Mucosa of stomach (tissue), 1 donor: Measurements from ENCODE around the gene APOBEC3H.

Source experiments
- H3K27me3 ChIP-seq: one replicate; pipeline ENCODE4 v1.7.0; 2013; ENCODE audit warnings: mild to moderate bottlenecking, low read length; ENCODE audit not compliant: control insufficient read depth, insufficient read depth
- H3K36me3 ChIP-seq: one replicate; pipeline ENCODE4 v1.7.0; 2013; ENCODE audit warnings: low read length; ENCODE audit not compliant: control insufficient read depth, insufficient read depth
- H3K4me1 ChIP-seq: one replicate; pipeline ENCODE4 v1.7.0; 2013; ENCODE audit warnings: mild to moderate bottlenecking, low read length; ENCODE audit not compliant: control insufficient read depth, insufficient read depth
- H3K4me3 ChIP-seq: one replicate; pipeline ENCODE4 v1.7.0; 2013; ENCODE audit warnings: low read length
- H3K9ac ChIP-seq: one replicate; pipeline ENCODE4 v1.7.0; 2013; ENCODE audit warnings: mild to moderate bottlenecking, low read length, moderate library complexity
- H3K9me3 ChIP-seq: one replicate; pipeline ENCODE4 v1.7.0; 2013; ENCODE audit warnings: mild to moderate bottlenecking, low read length, moderate library complexity; ENCODE audit not compliant: control insufficient read depth
- donor health status: Pancreatic carcinoma.

Gene APOBEC3H

GRCh38 chr22:39087098-39087497, 9.9 kb upstream of the APOBEC3H start:
- Histone ChIP-seq H3K36me3 (no peaks in the 10 kb centered on the region), H3K9ac (no peak overlapping the region), H3K4me1 (no peaks in the 10 kb centered on the region), H3K4me3 (no peak overlapping the region), H3K9me3 (no peaks in the 10 kb centered on the region), H3K27me3 (peaks cover 10% of the 10 kb centered on the region)

DNA sequence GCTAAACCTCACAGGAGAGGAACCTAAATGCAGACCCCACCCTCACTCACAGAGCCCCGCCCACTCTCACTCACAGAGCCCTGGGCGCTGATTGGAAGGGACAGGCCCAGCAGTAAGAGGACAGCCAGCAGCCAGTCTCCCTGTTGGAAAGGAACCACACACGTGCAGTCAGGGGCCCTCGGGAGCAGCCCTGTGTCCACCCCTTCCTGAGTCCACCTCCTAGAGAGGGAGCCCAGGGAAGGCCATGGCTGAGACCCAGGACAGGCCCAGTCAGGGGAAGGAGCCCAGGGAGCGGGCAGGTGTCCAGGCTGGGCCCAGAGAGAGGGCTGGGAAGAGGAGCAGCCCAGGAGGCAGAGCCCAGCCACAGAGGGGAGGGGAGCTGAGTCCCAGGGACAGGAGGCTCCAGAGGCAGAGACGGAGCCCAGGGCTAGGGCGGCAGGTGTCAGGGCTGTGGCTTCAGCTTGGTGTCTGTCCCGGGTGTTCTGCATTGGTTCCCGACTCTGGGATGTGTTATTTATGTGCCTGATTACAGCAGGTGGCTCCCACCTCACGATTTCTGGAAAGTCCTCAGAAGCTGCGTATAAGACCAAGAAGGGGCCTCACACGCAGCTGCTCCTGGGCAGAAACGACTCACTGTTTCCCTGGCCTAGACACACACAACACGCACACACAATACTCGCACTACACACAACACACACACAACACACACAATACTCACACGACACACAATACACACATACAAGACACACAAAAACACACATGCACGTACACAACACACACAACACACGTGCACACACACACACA, 9.0 kb upstream of the APOBEC3H start:
- H3K36me3 ChIP-seq: no peaks in the 10 kb centered on the region
- peaks cover 11% of the 10 kb centered on the region for H3K27me3 ChIP-seq
- no peaks in the 10 kb centered on the region for H3K9me3 ChIP-seq
- no peaks in the 10 kb centered on the region for H3K4me1 ChIP-seq
- no peak overlapping the region for H3K9ac ChIP-seq
- H3K4me3 ChIP-seq: no peak overlapping the region

DNA sequence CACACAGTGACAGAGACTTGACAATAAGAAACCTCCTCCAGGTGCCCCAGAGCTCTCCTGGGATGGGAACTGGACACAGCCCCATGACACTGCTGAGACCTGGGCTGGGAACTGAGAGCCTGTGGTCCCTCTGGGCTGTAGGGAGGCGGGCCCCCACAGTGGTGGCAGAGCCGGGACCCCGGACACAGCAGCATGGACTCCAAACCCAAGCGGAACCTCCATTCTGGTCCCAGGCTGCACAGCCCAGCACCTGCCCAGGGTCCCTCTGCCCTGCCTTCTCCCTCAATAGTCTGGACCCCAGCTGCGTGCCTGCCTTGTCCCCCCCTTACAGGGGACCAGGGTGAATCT, 8.4 kb upstream of the APOBEC3H start:
- Histone ChIP-seq H3K4me1 (no peaks in the 10 kb centered on the region), H3K9me3 (no peaks in the 10 kb centered on the region), H3K9ac (no peak overlapping the region), H3K36me3 (no peaks in the 10 kb centered on the region), H3K27me3 (peaks cover 11% of the 10 kb centered on the region), H3K4me3 (no peak overlapping the region)

GRCh38 chr22:39089928-39090327, 7.1 kb upstream of the APOBEC3H start:
- Histone ChIP-seq H3K27me3 (peaks cover 11% of the 10 kb centered on the region), H3K4me1 (no peaks in the 10 kb centered on the region), H3K9ac (no peak overlapping the region), H3K9me3 (no peaks in the 10 kb centered on the region), H3K36me3 (no peaks in the 10 kb centered on the region), H3K4me3 (no peak overlapping the region)

GRCh38 chr22:39090426-39091064, 6.5 kb upstream of the APOBEC3H start:
- H3K4me3 ChIP-seq: no peak overlapping the region
- no peak overlapping the region for H3K9ac ChIP-seq
- no peaks in the 10 kb centered on the region for H3K4me1 ChIP-seq
- H3K27me3 ChIP-seq: peaks cover 11% of the 10 kb centered on the region
- no peaks in the 10 kb centered on the region for H3K9me3 ChIP-seq
- H3K36me3 ChIP-seq: no peaks in the 10 kb centered on the region

- Histone ChIP-seq H3K27me3 (peaks cover 11% of the 10 kb centered on the region), H3K4me1 (no peaks in the 10 kb centered on the region), H3K4me3 (no peak overlapping the region), H3K9ac (no peak overlapping the region), H3K9me3 (no peaks in the 10 kb centered on the region), H3K36me3 (no peaks in the 10 kb centered on the region)
Measured at GRCh38 chr22:39091126-39092081, 5.6 kb upstream of the APOBEC3H start.

DNA sequence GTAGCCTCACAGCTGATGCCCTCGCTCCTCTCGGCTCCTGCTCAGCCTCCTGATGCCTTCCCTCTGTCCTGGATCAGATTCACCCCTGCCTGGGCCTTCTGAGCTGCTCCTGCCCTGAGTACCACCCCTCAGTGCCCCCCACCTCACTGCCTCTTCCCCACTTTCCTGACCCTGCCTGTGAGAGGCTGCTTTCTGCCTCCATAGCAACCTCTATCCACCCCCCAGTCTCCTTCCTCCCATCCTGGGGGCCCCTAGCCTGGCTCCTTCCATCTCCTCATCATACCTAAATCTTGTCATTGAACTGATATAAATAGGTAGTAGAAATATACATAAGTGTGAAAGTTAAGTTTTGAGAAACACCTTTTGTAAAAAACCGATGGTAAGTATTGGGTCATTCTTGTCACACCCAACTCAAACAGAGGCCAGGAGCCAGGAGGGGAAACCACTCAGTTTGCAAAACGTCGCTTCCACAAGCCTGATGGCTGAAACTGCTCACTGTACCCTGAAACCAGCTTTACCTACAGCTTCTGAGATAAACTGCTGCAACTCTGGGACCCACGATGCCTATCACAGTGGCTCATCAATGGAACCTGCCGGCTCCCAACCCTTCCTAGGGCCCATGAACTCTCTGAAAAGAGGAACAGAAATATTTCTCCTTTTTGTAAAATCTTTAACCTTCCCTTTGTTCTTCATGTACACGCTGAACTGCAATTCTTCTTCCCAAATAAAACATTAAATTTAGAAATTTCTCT, 4.8 kb upstream of the APOBEC3H start:
- Histone ChIP-seq H3K4me3 (no peak overlapping the region), H3K36me3 (no peaks in the 10 kb centered on the region), H3K9ac (no peak overlapping the region), H3K9me3 (no peaks in the 10 kb centered on the region), H3K27me3 (peaks cover 11% of the 10 kb centered on the region), H3K4me1 (peaks cover 2% of the 10 kb centered on the region)

DNA sequence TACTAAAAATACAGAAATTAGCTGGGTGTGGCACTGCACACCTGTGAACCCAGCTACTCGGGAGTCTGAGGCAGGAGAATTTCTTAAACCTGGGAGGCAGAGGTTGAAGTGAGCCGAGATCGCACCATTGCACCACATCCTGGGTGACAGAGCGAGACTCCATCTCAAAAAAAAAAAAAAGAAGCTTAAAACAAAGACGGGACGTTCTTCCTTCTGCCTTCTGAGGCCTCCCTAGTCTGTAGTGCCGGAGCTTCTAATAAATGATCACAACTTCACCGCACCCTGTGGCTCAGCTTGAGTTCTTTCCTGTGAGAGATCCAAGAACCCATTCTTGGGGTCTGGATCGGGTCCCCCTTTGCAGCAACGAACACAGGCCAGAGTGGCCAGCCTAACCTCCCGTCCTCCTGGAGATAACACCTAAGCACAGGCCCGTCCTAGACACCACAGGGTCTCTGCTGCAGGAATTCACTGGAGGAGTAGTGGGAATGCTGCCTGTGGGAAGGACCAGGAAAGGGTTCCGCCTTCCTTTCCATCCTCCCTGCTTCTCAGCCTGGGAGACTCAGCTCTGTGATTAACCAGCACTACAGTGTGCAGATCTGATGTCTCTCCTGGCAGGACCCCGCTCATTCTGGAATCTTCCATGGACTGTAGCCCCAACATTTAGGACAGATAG, 2.2 kb upstream of the APOBEC3H start:
- Histone ChIP-seq H3K4me3 (no peak overlapping the region), H3K9ac (no peak overlapping the region), H3K4me1 (peaks cover 5% of the 10 kb centered on the region), H3K36me3 (no peaks in the 10 kb centered on the region), H3K9me3 (no peaks in the 10 kb centered on the region), H3K27me3 (peaks cover 11% of the 10 kb centered on the region)

GRCh38 chr22:39095971-39096370, 1.1 kb upstream of the APOBEC3H start:
- peaks cover 5% of the 10 kb centered on the region for H3K4me1 ChIP-seq
- peaks cover 5% of the 10 kb centered on the region for H3K27me3 ChIP-seq
- no peaks in the 10 kb centered on the region for H3K9me3 ChIP-seq
- no peaks in the 10 kb centered on the region for H3K36me3 ChIP-seq
- H3K9ac ChIP-seq: no peak overlapping the region
- H3K4me3 ChIP-seq: no peak overlapping the region

DNA sequence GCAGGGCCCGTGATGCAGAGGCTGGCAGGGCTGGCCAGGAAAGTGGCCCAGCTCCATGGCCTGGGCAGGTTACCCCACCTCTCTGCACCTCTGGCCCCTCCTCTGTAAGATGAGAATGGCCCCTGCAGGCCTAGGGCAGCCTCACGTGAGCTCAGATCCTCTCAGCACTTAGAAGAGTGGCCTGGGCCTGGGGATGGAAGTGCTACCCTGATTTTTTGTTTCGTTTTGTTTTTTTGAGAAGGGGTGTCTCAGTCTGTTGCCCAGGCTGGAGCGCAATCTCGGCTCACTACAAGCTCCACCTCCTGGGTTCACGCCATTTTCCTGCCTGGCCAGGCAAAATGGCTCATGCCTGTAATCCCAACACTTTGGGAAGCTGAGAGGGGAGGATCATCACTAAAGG, 982 bp downstream of the APOBEC3H start:
- no peaks in the 10 kb centered on the region for H3K36me3 ChIP-seq
- H3K4me3 ChIP-seq: no peak overlapping the region
- H3K9me3 ChIP-seq: no peaks in the 10 kb centered on the region
- H3K4me1 ChIP-seq: peaks cover 5% of the 10 kb centered on the region
- H3K27me3 ChIP-seq: no peaks in the 10 kb centered on the region
- H3K9ac ChIP-seq: no peak overlapping the region

GRCh38 chr22:39098576-39098975, 1.5 kb downstream of the APOBEC3H start:
- H3K9me3 ChIP-seq: no peaks in the 10 kb centered on the region
- no peak overlapping the region for H3K4me3 ChIP-seq
- H3K9ac ChIP-seq: no peak overlapping the region
- peaks cover 5% of the 10 kb centered on the region for H3K4me1 ChIP-seq
- no peaks in the 10 kb centered on the region for H3K36me3 ChIP-seq
- no peaks in the 10 kb centered on the region for H3K27me3 ChIP-seq
